ENCODE results near the gene GIPR.
"Not testable (repeated sequence)": the region's sequence is repeated elsewhere in the genome, so short reads cannot be mapped to it uniquely, and the experiment has no call there.

The GIPR gene, protein sequence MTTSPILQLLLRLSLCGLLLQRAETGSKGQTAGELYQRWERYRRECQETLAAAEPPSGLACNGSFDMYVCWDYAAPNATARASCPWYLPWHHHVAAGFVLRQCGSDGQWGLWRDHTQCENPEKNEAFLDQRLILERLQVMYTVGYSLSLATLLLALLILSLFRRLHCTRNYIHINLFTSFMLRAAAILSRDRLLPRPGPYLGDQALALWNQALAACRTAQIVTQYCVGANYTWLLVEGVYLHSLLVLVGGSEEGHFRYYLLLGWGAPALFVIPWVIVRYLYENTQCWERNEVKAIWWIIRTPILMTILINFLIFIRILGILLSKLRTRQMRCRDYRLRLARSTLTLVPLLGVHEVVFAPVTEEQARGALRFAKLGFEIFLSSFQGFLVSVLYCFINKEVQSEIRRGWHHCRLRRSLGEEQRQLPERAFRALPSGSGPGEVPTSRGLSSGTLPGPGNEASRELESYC

DNA sequence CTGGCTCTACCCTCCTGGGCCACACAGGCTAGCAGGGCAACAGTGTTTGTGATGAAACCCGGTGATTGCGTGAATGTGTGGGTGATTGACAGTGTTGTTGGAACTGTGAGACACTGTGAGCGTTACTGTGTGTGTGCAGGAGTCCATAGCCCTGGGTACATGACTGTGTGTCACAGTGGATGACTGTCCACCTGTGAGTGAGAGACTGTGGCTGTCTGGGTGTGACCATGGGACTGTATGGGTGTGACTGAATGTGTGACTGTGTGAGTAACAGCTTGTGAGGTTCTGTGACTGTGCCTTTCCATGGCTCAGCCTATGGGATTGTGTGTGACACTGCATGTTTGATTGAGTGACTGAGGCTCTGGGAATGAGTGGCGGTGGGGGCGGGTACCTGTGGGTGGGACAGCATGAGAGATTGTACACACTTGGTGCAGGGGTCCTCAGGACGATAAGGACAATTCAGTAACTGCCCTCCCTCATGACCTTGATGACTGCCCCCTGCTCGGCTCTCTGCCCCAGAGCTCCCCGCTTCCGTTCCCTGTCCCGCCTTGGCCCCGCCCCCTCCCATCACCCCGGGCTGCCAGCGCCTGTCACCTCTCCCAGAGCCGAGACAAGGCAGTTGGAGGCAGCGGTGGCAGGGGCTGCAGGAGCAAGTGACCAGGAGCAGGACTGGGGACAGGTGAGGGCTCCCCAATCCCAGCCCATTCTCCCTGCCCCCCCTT is at the start of gene GIPR:
TSS of gene GIPR (plus strand) at position 602 of the 722 bp plus-strand sequence. CDS start 1,300 bp downstream, outside the sequence.
- peak; percentile 35 for DNase-seq

DNA sequence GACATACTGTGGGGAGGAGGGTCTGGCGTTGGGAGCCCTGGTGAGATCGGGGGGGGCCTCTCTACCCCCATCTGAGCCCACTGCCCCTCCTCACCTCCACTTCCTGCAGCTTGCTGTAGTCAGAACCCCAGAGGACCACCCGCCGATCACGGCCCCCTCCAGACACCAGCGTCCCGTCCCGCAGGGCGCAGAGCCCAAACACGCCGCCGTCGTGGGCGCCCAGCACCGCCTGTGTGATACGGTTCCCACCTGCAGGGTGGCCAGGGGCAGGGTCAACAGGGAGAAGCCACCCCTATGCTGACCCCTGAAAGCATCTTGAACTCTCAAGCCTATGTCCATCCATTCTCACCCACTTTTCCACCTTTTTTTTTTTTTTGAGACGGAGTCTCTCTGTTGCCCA is 46.6 kb upstream of the GIPR start:
- no peak for DNase-seq

DNA sequence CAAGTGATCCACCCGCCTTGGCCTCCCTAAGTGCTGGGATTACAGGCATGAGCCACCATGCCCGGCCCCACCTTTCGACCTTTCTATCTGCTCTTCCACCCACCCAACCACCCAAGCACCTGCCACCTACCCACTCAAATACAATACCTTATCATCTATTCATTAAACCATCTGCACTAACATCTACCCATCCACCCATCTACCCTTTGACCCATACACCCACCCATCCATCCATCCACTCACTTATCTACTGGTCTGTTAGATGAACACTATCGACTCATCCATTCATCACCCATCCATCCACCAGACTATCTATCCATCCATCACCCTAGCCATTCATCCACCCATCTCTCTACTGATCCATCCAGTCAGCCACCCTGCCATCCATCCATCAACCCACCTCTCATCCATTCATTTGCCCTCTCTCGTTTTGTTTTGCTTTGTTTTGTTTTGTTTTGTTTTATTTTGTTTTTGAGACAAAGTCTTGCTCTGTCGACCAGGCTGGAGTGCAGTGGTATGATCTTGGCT is 46.0 kb upstream of the GIPR start:
- DNase-seq, result no peak

DNA sequence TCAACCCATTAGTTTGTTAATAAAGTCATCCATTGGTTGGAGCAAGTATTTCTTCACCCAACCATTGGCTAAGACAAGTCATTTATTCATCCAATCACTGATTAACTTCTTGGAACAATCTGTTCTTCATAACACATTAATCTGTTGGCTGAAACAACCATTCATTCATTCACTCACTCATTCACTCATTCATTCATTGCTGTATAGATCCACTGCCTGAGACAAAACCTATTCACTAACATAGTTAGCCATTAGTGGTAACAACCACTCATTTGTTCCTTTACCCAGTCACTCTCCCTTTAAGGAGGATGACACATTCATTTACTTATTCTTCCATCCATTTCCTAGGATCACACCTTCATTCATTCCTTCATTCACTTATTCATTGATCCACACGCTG is 44.0 kb upstream of the GIPR start:
- DNase-seq, result no peak

DNA sequence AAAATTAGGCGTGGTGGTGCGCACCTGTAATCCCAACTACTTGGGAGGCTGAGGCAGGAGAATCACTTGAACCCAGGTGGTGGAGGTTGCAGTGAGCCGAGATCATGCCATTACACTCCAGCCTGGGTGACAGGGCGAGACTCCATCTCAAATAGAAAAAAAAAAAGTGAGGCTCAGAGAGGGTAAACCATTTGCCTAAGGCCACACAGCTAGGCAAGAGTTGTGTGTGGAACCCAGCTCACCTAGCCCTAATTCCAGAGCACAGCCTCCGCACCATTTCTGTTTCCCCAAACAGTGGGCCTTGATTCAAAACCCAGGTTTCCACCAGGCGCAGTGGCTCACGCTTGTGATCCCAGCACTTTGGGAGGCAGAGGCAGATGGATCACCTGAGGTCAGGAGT is 39.8 kb upstream of the GIPR start:
- not testable (repeated sequence) for DNase-seq

DNA sequence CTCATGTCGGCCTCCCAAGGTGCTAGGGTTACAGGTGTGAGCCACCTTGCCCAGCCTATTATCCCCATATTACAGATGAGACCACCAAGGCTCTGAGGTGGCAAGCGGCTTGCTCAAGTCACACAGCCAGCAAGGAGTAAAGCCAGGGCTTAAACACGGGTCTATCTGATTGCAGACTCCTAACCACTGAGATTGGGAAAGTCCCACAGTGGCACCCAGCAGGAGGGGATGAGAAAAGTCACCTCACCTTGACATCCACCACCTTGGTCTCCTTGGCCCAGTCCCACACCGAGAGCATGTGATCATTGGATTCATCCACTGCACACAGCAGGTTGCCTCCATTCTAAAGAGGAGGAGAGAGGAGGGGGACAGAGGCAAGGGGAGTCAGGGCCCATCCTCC is 38.3 kb upstream of the GIPR start:
- DNase-seq, result no peak

DNA sequence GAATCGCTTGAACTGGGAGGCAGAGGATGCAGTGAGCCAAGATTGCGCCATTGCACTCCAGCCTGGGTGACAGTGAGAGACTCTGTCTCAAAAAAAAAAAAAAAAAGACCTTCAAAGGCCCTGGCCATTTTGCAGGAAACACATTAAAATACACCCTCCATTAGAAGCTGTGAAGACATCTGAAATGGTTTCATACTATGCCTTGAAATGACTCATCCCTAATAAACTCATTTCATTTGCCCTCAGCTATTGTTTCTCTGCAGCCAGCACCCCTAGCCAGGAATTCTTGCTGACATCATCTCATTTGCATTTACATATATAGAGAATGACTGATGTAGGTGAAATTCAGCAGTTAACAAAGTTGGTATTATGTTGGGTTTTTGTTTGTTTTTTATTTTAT is 37.6 kb upstream of the GIPR start:
- DNase-seq, result no peak

DNA sequence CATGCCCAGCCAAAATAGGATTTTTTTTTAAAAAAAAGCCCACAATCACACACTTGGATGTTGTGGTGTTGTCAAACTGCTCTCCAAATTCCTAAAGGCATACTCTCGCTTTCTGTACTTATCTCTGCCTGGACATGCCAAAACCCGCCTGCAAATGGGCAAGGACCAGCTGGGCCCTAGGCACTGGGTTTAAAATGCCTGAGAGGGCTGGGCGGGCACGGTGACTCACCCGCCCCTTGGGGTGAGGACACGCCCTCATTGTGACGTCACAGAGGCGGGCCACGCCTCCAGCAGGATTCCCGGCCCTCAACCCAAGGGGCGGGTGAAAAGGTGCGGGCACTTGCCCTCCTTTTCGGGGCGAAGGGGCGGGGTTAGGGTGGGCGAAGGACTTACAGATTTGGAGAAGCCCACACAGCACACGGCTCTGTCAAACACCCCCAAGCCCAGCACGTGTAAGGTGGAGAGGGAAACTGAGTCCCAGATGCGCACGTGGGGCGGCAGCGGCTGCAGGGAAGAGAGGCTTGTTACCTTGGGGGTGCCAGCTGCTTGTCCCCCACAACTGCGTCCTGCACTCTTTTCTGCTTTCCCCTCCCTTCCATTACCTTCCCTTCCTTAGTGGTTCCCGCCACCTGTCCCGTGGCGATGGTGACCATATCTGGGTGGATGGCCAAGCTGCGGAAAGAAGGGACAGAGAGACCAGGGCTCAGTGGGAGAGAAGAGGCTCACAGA is 35.4 kb upstream of the GIPR start:
- DNase-seq, result peak; percentile 16

DNA sequence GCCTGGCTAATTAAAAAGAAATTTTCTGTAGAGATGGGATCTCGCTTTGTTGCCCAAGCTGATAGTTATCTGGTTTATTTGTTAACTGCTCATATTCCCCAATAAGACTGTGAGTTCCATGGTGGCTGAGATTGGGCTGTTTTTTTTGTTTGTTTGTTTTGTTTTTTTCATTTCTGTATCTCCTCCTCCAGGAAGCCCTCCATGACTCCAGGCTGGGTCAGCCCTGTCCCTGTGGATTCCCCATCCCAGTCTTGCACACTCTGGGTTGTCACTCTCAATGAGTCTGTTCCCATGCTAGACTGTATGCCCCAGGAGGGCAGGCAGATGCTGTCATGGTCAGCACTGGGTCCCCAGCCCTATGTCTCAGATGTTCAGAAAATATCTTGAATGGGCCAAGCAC is 31.7 kb upstream of the GIPR start:
- DNase-seq, result no peak

DNA sequence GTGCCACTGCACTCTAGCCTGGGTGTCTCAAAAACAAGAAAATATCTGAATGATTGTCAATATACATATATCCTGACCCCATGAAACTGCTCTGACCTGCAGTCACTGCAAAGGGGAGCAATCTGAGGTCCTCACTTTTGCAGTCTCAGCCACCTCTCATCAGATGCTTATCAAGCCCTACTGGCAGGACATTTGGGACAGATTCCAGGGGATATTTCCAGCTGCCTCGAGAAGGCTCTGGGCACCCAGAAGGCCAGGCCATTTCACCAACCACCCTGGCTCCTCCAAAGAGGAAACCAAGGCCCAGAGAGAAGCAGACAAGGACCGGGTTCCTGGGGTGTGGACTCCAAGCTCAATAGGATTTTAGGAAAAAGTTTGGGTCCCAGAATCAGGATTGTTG is 31.1 kb upstream of the GIPR start:
- no peak for DNase-seq

DNA sequence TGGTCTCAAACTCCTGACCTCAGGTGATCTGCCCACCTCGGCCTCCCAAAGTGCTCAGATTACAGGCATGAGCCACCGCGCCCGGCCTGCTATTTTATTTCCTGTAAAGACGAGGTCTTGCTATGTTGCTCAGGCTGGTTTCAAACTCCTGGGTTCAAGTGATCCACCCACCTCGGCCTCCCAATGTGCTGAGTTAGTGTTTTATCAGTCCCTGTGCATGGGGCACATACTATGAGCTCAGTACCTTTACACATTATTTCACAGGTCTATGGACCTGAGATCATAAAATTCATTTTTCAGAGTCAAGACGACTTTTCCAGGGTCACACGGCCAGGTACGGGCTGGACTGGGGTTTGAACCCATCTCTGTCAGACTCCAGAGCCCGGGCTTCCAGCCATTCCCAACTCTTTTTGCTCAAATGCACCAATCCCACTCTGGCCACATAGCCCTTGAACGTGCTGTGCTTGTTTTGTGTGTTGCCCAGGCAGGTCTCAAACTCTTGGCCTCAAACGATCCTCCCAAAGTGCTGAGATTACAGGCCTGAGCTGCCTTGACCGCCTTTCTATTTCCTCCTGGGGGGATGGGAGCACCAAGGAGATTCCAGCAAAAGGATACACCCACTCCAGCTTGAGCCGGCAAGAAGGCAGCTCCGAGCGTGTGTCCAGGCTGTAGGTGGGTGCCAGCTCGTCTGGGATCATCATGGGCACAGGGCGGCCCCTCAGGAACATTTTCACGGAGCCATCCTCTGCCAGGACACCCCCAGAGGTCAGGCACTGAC is 29.9 kb upstream of the GIPR start:
- DNase-seq, result no peak

DNA sequence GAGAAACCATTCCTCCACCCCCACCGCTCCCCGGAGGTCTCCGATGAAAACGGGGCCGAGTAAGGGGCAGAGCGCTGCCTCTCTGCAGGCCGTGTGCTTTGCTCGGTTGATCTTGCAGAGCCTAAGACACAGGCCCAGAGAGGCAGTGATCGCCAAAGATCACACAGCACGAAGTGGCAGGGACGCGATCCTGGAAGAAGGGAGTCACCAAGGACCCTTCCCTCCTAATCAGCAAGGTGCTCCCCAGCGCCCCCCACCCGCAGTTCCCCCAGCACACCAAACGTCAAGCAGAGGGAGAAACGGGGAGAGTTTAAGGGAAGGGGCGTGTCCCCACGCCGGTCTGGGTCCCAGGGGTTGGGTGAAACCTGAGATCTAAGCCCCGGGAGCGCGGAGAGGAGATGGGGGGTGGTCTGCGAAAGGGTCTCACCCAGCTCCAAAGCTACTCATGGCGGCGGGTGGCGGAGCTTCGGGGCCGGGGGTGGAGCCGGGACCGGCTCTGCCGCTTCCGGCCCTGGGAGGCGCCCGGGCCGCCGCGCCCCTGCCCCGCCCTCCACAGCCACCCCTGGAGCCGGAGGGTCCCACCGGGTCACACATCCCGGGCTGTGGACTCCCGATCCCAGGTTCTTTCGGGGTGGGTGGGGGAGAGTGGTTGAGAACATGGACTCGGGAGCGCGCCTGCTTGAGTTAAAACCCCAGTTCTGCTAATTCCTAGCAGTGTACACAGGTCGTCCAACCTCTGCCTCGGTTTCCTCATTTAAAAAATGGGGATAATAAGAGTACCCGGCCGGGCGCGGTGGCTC is 28.9 kb upstream of the GIPR start, which contains the start of gene EML2:
TSS of gene EML2 (minus strand) at position 468 of the 800 bp plus-strand sequence. CDS start at position 447, 21 bp downstream.
- peak; percentile 38 for DNase-seq

DNA sequence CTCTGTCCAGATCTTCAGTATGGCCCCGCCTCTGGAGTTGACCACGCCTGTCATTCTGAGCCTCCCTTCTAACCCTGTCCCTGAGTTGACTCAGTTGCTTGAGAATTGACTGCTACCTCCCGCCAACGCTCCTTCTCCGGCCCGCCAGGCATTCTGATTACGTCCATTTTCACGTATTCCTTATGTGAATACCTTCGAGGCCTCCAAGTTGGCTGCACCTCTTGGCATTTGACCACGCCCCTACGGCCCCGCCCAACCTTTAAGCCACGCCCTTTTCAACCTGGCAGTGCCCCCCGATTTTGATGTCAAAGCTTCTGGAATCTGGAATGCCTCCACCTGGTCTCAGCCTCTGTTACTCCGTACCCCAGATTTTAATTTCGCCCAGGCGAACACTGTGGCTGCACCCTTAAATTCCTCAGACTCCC is 27.2 kb upstream of the GIPR start:
- no peak for DNase-seq

DNA sequence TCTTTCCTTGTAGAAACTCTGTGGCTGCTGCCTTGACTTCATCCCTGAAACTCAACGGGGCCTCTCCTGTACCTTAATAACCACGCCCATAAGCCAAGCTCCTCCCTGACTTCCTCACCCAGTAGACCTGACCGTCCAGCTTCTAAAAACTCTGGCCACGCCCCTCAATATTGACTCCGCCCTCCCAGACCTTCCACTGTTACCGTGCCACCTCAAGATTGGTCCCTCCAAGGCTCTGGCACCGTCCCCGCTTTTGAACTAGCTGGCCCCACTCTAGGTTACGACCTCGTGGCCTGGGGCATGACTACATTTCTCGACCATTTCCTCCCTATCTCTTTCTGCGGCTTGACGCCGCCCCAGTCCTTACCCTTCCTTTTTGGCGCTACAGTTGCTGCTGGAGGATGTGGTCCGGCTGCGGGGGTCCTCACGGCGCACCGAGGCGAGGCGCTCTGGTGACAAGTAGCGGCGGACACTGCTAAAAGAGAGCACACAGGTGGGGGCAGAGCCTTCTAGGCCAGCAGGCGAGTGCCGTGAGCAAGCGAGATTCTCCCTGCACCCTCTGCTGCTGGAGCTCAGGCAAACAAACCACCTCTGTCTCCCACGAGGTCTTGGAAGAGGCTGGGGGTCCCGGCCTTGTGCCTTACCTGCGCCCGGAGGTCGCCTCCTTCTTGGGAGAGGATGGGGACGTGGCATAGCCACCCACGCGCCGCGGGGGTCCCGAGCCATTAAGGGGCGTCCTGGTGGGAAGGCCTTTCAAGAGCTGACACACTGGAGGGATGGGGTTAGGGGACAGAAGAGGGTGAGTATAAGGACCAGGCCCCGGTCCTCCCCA is 26.5 kb upstream of the GIPR start:
- peak; percentile 25 for DNase-seq

DNA sequence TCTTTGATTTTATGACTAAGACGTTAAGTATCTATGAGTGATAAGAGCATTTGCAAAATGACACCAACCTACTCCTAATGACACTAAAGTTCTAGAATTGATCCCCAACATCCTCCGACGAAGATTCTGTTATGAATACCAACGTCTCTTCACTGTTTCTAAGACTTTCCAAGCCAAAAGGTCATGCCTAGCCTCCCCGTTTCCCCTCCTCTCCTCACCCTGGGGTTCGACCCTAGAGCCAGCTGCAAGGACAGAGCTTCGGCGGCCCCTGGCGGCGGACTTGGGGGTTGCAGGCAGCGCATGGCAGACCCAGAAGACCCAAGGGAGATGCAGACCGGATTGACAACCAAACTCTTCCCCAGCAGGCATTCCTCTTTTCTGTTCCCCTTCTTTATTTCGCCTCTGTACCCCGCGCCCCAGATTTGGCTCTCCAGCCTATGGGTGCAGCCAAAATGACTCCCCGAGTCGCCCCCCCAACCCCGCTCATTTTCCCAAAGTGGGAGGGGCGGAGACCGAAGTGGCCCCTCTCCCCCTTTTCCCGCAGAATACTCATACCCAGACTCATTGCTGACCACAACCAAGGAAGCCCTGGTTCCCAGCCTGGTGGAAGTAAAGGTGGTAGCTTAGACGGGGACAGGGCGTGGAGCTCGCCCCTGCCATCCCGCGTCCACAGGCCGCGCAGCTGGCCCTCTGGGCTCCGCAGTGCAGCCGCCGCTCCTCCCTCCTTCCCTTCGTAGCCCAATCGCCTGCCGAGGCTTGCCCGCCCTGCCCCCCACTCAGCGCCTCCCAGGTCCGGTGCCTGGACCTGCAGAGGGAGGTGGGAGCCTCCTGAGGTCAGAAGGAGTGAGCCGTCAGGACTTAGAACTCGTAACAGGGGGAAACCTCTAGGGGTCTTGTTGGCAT is 24.7 kb upstream of the GIPR start:
- peak; percentile 82 for DNase-seq

DNA sequence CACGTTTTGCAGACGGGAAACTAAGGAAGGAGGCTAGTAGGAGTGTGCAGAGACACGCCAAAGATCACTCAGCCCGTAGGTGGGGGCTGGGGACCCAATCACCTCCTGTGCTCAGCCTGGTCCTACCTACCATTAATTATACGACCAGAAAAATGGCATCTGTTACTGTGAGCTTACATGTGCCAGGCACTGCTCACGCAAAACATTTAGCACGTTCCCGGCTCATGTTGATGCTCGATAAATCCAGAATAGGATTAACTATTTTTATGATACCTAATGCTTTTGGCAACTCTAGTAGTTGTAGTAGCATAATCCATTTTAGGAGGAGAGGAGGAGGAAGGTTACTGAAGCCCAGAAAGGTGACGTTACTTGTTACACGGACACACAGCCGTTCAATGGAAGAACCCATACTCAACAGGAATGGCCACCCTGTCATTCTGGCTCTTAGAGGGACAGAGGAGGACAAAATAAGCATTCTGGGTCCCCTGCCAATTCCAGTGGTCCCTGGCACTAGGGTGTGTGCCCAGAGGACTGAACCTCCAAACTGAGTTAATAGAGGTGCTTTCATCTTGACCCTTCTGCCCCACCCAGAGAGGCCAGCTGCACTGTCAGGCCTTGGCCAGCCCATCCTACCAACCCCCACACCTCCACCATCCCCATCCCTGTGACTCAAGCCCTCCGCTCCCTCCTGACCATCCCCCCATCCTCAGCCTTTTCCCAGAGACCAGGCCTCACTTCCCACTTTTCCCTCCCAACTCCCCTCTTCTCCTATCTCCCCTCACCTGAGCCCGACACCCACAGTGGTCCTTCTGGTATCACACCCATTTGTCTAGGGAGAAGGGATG is 23.9 kb upstream of the GIPR start:
- no peak for DNase-seq

DNA sequence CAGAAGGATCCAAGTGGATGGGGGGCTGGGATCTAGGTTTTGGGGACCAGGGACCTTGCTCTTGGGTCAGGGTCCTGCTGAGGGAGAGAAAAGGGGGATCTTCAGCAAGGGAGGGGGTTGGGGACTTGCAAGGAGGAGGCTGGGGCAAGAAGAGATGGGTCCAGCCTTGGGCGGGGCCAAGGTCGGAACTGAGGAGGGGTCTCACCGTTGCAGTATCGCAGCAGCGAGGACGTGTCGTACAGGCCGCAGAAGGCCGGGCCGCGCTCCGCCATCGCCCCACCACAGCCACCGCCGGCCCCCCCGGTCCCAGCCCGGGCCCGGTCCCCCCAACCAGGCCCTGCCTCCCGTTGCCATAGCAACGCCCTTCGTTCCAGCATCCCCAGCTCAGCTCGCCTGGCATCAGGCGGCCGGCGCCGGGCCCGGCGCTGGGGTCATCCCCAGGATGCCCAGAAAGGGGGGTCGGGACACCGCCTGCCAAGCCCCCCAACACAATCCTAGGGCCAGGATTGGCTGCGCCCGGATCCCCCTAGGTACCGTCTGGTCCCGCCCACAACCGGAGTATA is 22.9 kb upstream of the GIPR start:
- DNase-seq, result no peak

All from activated CD4-positive, alpha-beta T cell treated with anti-CD3 and anti-CD28 coated beads for 1 hour (primary cell).